GM18511 (cell line): ENCODE data around the gene DMXL1.
"Not testable (repeated sequence)": the region's sequence is repeated elsewhere in the genome, so short reads cannot be mapped to it uniquely, and the experiment has no call there.

ENCODE experiments used
- ATAC-seq: cut with Tn5 transposase; IDR thresholded peaks from one replicate; pipeline ENCODE4 v1.9.1; 2021; ENCODE audit warnings: mild to moderate bottlenecking, moderate library complexity; ENCODE audit not compliant: unreplicated experiment

The DMXL1 gene

GRCh38 chr5:119200795-119201194 lies 129.9 kb downstream of the DMXL1 start:
- ATAC-seq, result no peak

GRCh38 chr5:119207105-119207504 lies 136.2 kb downstream of the DMXL1 start:
- ATAC-seq, result no peak

GRCh38 chr5:119212026-119212425 lies 141.1 kb downstream of the DMXL1 start:
- ATAC-seq, result no peak

- ATAC-seq, result no peak
These were observed 141.8 kb downstream of the DMXL1 start for GRCh38 chr5:119212676-119213075.

GRCh38 chr5:119217183-119217582 lies 146.3 kb downstream of the DMXL1 start:
- ATAC-seq, result no peak

- no peak for ATAC-seq
These were observed 148.2 kb downstream of the DMXL1 start for GRCh38 chr5:119218830-119219782.

GRCh38 chr5:119220576-119221197 lies 149.8 kb downstream of the DMXL1 start:
- peak; percentile 95 for ATAC-seq

- ATAC-seq, result no peak
These were observed 150.4 kb downstream of the DMXL1 start for GRCh38 chr5:119221330-119221729.

GRCh38 chr5:119229950-119230349 lies 159.1 kb downstream of the DMXL1 start:
- ATAC-seq, result no peak

GRCh38 chr5:119238265-119239118 lies 167.6 kb downstream of the DMXL1 start:
- no peak for ATAC-seq

- no peak for ATAC-seq
These were observed 168.2 kb downstream of the DMXL1 start for GRCh38 chr5:119239119-119239417.

- not testable (repeated sequence) for ATAC-seq
These were observed 168.9 kb downstream of the DMXL1 start for GRCh38 chr5:119239826-119240225.

- ATAC-seq, result no peak
These were observed 173.0 kb downstream of the DMXL1 start for GRCh38 chr5:119243888-119244287.

GRCh38 chr5:119250946-119251901 lies 180.3 kb downstream of the DMXL1 start:
- ATAC-seq, result no peak

GRCh38 chr5:119255571-119256356 lies 184.9 kb downstream of the DMXL1 start:
- no peak for ATAC-seq

GRCh38 chr5:119257613-119258012 lies 186.7 kb downstream of the DMXL1 start:
- ATAC-seq, result no peak

- no peak for ATAC-seq
These were observed 192.8 kb downstream of the DMXL1 start for GRCh38 chr5:119263639-119264038.

- ATAC-seq, result no peak
These were observed 193.3 kb downstream of the DMXL1 start for GRCh38 chr5:119264186-119264585.

- ATAC-seq, result peak; percentile 78
These were observed 197.1 kb downstream of the DMXL1 start for GRCh38 chr5:119267958-119268386.
